ENCODE results near the gene MTERF2.

The MTERF2 gene

DNA sequence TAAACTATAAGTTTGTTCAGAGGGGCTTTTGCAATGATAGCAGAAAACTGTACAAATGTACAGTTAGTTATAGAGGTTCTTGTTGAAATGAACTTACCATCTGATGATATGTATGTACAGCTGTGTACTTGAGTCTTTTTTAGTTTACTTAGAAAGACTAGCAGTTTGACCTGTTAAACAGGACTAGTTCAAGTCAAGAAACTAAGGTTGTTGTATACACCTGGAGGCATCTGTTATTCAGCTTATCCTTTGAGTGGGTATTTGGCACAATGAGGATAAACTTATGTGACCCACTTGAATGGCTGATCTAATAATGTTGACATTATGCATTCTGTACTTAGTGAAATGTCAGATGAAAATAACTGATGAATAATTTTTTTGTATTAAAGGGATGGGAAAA is 13.4 kb downstream of the MTERF2 start:
- CTCF ChIA-PET = no interaction called here
- no peak for TF ChIP-seq MZF1 (tag by site-specific recombination; IDR thresholded peaks at IDR 0.05; ENCODE audit: borderline replicate concordance)
- no peak for TF ChIP-seq SETDB1 (IDR thresholded peaks at IDR 0.05; ENCODE audit: insufficient read length, low read length)
- no peak for TF ChIP-seq ZNF324 (tag by site-specific recombination; IDR thresholded peaks at IDR 0.05)
- no peak for TF ChIP-seq ZNF571 (tag by site-specific recombination; IDR thresholded peaks at IDR 0.05)
- TF ChIP-seq FEZF1 (tag by site-specific recombination; IDR thresholded peaks at IDR 0.05) = no peak
- TF ChIP-seq, protein P1, sequence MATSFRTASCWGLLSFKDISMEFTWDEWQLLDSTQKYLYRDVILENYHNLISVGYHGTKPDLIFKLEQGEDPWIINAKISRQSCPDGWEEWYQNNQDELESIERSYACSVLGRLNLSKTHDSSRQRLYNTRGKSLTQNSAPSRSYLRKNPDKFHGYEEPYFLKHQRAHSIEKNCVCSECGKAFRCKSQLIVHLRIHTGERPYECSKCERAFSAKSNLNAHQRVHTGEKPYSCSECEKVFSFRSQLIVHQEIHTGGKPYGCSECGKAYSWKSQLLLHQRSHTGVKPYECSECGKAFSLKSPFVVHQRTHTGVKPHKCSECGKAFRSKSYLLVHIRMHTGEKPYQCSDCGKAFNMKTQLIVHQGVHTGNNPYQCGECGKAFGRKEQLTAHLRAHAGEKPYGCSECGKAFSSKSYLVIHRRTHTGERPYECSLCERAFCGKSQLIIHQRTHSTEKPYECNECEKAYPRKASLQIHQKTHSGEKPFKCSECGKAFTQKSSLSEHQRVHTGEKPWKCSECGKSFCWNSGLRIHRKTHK (tag by site-specific recombination; IDR thresholded peaks at IDR 0.05) = no peak
- TF ChIP-seq ZNF155 (tag by site-specific recombination; IDR thresholded peaks at IDR 0.05) = no peak
- no peak for TF ChIP-seq ZNF174 (tag by site-specific recombination; IDR thresholded peaks at IDR 0.05)
- no peak for TF ChIP-seq ZNF211 (tag by site-specific recombination; IDR thresholded peaks at IDR 0.05; ENCODE audit: low read depth)
- TF ChIP-seq, protein P2, sequence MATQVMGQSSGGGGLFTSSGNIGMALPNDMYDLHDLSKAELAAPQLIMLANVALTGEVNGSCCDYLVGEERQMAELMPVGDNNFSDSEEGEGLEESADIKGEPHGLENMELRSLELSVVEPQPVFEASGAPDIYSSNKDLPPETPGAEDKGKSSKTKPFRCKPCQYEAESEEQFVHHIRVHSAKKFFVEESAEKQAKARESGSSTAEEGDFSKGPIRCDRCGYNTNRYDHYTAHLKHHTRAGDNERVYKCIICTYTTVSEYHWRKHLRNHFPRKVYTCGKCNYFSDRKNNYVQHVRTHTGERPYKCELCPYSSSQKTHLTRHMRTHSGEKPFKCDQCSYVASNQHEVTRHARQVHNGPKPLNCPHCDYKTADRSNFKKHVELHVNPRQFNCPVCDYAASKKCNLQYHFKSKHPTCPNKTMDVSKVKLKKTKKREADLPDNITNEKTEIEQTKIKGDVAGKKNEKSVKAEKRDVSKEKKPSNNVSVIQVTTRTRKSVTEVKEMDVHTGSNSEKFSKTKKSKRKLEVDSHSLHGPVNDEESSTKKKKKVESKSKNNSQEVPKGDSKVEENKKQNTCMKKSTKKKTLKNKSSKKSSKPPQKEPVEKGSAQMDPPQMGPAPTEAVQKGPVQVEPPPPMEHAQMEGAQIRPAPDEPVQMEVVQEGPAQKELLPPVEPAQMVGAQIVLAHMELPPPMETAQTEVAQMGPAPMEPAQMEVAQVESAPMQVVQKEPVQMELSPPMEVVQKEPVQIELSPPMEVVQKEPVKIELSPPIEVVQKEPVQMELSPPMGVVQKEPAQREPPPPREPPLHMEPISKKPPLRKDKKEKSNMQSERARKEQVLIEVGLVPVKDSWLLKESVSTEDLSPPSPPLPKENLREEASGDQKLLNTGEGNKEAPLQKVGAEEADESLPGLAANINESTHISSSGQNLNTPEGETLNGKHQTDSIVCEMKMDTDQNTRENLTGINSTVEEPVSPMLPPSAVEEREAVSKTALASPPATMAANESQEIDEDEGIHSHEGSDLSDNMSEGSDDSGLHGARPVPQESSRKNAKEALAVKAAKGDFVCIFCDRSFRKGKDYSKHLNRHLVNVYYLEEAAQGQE (tag by site-specific recombination; IDR thresholded peaks at IDR 0.05) = no peak
- peaks cover 5% of the 10 kb centered on the region; the same call in 1 of the 2 replicates for H3K4me1 ChIP-seq (ENCODE audit: control insufficient read depth, insufficient read depth, low read length)
- no peaks in the 10 kb centered on the region for H3K9me3 ChIP-seq (ENCODE audit: control insufficient read depth, insufficient read depth, low read depth, low read length)
- no peak overlapping the region for H3K27ac ChIP-seq (ENCODE audit: extremely low read depth, low read depth, low read length)
- POLR2A ChIA-PET = interaction anchor here (1.6 kb wide), 1 partner anchor 17 kb away, joined by 3 read pairs; no protein-coding TSS in a partner anchor
- no peak overlapping the region for H3K4me3 ChIP-seq (ENCODE audit: low read depth, low read length)
- peaks cover 6 to 27% of the 10 kb centered on the region in 2 experiments; a peak in 2 of 3 replicates for H3K36me3 ChIP-seq (ENCODE audit: control insufficient read depth in 2 of 2, insufficient read depth in 1 of 2, low read length in 2 of 2)

GRCh38 chr12:106971065-106971464 is 15.9 kb downstream of the MTERF2 start:
- Histone ChIP-seq H3K27ac (ENCODE audit: extremely low read depth, low read depth, low read length) (no peak overlapping the region), H3K4me3 (ENCODE audit: low read depth, low read length) (no peak overlapping the region), H3K36me3 (ENCODE audit: control insufficient read depth in 2 of 2, insufficient read depth in 1 of 2, low read length in 2 of 2) (peaks cover 14 to 48% of the 10 kb centered on the region in 2 experiments), H3K9me3 (ENCODE audit: control insufficient read depth, insufficient read depth, low read depth, low read length) (no peaks in the 10 kb centered on the region), H3K4me1 (ENCODE audit: control insufficient read depth, insufficient read depth, low read length) (no peaks in the 10 kb centered on the region)
- no peak for TF ChIP-seq ZNF792 (tag by site-specific recombination; IDR thresholded peaks at IDR 0.05)
- TF ChIP-seq, protein P2 (tag by site-specific recombination; IDR thresholded peaks at IDR 0.05) = no peak
- TF ChIP-seq ZNF169 (tag by site-specific recombination; IDR thresholded peaks at IDR 0.05) = no peak
- TF ChIP-seq BCL6B (tag by site-specific recombination; IDR thresholded peaks at IDR 0.05) = no peak
- TF ChIP-seq, protein P3, sequence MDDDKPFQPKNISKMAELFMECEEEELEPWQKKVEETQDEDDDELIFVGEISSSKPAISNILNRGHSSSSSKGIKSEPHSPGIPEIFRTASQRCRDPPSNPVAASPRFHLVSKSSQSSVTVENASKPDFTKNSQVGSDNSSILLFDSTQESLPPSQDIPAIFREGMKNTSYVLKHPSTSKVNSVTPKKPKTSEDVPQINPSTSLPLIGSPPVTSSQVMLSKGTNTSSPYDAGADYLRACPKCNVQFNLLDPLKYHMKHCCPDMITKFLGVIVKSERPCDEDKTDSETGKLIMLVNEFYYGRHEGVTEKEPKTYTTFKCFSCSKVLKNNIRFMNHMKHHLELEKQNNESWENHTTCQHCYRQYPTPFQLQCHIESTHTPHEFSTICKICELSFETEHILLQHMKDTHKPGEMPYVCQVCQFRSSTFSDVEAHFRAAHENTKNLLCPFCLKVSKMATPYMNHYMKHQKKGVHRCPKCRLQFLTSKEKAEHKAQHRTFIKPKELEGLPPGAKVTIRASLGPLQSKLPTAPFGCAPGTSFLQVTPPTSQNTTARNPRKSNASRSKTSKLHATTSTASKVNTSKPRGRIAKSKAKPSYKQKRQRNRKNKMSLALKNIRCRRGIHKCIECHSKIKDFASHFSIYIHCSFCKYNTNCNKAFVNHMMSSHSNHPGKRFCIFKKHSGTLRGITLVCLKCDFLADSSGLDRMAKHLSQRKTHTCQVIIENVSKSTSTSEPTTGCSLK (tag by site-specific recombination; IDR thresholded peaks at IDR 0.05) = no peak
- no peak for TF ChIP-seq OVOL3 (tag by site-specific recombination; IDR thresholded peaks at IDR 0.05)
- TF ChIP-seq ZBTB8A (tag by site-specific recombination; IDR thresholded peaks at IDR 0.05) = no peak
- TF ChIP-seq ZNF423 (tag by site-specific recombination; IDR thresholded peaks at IDR 0.05) = no peak
- no peak for TF ChIP-seq ZNF248 (tag by site-specific recombination; IDR thresholded peaks at IDR 0.05)
- TF ChIP-seq, protein P4, sequence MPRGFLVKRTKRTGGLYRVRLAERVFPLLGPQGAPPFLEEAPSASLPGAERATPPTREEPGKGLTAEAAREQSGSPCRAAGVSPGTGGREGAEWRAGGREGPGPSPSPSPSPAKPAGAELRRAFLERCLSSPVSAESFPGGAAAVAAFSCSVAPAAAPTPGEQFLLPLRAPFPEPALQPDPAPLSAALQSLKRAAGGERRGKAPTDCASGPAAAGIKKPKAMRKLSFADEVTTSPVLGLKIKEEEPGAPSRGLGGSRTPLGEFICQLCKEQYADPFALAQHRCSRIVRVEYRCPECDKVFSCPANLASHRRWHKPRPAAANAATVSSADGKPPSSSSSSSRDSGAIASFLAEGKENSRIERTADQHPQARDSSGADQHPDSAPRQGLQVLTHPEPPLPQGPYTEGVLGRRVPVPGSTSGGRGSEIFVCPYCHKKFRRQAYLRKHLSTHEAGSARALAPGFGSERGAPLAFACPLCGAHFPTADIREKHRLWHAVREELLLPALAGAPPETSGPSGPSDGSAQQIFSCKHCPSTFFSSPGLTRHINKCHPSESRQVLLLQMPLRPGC (tag by site-specific recombination; IDR thresholded peaks at IDR 0.05) = no peak
- ChIA-PET POLR2A (interaction anchor here (1.5 kb wide), 1 partner anchor 16 kb away, joined by 5 read pairs; the partner anchor contains the start of gene MTERF2), CTCF (interaction anchor here (0.5 to 0.8 kb wide), 3 partner anchors 11 to 652 kb away, joined by 3 to 5 read pairs (median 4); no protein-coding TSS in a partner anchor)

Measured in HEK293 (cell line).